ENCODE results near the gene RFC5.
"Not testable (repeated sequence)": the region's sequence is repeated elsewhere in the genome, so short reads cannot be mapped to it uniquely, and the experiment has no call there.

The RFC5 gene

DNA sequence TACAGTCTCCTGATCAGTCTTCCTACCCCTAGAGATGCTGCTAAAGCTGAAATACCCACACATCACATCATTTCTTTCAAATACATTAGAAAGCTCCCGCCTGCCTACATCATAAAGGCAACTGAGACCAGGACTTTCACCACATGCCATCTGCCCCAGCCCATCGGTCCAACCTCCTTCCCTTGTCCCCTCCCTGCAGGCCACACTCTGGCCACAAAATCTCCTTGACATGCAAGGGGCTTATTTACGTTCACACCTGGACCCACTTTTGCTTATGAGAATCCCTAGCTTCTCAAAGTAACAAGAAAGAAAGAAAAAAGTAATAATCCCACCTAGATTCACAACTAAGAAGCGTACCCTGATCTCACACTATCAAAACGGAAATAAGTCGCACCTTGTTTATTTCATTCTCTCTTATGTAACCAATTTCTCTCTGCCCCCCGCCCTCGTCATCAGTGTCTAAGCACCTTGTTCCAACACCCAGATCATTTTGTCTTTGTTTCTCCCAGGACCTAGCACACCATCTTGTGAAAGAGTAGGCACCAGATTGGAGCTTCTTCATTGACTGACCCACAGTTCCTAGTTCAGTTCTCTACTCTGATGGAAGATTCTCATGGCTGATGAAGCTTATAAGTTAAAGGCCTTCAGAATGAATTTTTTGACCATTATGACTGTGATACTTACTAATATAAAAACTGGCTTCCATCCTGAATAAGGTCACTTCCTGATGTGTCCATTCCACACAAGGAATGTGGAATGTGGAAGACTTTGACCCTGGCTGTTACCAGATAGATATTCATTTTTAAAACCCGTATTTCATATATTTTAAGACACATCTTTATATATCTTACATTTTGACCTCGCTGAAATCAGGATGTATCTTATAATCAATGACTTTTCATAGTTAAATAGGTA, 36.8 kb downstream of the RFC5 start:
- DNase-seq: no peak

DNA sequence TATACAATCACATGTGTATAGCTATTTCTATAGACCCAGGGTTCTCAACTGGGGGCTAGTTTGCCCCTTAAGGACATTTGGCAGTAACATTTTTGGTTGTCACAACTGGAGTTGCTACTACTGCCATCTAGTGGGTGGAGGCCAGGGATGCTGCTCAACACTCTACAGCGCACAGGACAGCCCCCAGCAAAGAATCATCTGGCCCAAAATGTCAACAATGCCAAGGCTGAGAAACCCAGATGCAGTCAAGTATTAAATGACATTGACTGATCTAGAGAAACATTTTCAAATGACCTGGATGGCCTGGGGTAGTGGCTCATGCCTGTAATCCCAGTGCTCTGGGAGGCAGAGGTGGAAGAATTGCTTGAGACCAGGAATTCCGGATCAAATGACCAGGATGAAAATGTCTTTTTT, 38.6 kb downstream of the RFC5 start:
- DNase-seq: peak in 1 of 2 experiments; percentile 73

DNA sequence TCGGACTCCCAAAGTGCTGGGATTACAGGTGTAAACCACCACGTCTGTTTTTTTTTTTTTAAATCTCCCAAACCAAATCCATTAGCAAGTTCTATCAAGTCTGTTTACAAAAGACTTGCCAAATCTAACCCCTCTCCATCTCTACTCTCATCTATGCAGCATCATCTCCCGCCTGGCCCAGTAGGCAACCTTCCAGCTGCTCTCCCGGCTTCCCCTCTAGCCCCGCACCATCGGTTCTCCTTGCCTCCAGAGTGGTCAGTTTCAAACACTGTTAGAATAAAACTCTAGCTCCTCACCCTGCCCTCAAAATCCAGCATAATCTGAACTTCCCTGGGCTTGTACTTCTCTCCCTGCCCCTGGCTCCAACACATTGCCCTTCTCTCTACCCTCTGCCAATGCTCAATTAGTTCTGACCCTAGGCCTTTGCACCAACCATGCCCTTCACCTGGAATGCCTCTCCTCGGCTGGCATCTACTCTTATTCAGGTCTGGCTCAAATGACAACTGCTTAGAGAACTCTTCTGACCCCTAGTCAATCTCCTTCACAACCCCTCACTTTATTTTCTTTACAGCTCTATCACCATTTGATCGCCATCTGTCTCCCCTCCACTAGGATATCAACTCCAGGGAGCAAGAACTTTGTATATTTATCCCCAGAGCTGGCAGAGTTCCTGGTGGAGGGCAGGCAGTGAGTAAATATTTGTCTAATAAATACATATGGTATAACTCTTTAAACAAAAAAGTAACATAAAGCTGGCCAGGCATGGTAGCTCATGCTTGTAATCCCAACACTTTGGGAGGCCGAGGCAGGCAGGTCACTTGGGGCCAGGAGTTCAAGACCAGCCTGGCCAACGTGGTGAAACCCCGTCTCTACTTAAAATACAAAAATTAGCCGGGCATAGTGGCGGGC, 39.6 kb downstream of the RFC5 start:
- DNase-seq: no peak

DNA sequence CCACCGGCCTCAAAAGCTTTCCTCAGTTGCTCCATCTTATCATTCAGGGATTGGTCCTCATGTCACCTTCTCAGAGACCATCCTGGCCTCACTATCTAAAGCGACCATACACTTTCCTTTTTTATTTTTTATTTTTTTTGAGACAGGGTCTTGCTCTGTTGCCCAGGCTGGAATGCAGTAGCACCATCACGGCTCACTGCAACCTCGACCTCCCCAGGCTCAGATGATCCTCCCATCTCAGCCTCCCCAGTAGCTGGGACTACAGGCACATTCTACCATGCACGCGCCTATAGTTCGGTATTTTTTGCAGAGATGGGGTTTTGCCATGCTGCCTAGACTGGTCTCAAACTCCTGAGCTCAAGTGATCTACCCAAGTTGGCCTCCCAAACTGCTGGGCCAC, 41.7 kb downstream of the RFC5 start:
- no peak for DNase-seq

DNA sequence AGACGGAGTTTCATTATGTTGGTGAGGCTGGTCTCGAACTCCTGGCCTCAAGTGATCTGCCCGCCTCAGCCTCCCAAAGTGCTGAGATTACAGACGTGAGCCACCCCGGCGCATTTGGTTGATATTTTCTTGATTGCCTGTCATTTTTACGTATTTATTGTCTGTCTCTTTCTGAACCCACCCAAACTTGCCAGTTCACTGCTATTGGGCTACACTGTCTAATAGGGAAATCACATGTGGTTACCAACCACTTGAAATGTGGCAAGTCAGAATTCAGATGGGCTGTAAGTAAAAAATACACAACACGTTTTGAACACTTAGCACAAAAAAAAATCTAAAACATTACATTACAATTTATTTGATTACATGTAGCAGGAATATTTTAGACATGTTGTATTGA, 42.4 kb downstream of the RFC5 start:
- no peak for DNase-seq

DNA sequence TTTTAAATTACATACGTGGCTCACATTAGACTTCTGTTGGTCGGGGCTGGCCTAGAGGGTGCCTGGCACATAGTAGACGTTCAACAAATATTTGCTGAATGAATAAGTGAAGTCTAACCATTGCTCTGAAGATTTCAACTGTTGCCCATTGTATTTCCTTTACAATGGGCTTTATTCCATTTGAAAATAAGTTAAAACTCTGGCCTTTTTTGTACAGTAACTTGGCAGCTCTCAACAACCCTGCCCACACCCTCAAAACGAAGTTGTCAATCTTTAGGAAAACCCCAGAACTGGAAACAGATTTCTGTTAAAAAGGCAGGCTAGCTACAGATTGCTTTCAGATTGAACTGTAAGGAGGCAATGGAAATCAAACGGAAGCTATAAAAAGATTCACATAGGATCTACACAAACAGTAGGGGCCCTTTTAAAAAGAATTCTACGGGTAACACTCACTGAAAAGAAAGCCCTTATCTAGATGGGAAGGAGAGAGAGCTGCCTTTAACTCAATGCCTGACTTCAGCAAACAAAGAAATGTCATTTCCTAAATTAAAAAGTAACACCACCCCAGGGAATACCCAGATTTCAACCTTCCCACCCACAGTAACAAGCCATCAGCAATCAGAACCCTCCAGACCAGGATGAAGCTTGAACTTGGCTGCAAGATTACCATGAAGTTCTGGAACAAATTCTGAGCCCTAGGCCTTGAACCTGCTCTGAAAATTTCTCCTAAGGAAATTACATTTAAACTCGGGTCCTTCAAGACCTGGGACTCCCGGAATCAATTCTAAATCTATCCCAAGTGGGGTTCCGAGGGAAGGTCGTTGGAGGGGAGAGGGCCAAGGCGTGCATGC, 43.1 kb downstream of the RFC5 start:
- DNase-seq: peak in 1 of 2 experiments; percentile 21

DNA sequence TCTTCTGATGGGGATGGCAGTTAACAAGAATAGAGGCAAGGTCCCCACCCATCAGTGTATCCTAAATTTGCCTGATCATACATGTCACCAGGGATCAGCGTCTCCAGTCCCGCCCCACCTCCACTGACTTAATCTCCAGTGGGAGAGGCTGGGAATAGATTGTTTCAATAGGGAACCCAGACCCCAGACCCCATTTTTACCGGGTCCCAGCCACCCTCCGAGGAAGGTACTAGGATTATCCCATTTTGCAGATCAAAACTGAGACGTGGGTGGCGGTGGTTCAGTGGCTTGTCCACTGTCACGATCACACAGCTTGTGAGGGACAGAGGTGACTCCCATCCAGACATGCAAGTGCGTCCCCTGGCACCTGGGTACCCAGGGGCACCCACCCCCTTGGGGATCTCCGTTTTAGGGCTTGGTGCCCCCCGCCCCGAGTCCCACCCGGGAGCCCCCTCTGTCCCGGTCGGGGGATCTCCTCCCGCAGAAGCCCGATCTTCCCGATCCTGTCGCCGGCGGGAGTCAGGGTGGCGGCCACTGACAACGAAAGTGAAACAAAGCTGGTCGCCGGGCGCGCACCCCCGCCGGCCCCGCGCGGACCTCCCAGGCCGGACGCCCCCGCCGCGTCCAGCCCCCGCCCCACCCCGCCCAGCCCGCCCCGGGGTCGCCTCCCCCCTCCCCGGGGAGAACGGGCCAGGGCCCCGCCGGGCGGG, 44.0 kb downstream of the RFC5 start:
- DNase-seq: peak in 1 of 2 experiments; percentile 25

DNA sequence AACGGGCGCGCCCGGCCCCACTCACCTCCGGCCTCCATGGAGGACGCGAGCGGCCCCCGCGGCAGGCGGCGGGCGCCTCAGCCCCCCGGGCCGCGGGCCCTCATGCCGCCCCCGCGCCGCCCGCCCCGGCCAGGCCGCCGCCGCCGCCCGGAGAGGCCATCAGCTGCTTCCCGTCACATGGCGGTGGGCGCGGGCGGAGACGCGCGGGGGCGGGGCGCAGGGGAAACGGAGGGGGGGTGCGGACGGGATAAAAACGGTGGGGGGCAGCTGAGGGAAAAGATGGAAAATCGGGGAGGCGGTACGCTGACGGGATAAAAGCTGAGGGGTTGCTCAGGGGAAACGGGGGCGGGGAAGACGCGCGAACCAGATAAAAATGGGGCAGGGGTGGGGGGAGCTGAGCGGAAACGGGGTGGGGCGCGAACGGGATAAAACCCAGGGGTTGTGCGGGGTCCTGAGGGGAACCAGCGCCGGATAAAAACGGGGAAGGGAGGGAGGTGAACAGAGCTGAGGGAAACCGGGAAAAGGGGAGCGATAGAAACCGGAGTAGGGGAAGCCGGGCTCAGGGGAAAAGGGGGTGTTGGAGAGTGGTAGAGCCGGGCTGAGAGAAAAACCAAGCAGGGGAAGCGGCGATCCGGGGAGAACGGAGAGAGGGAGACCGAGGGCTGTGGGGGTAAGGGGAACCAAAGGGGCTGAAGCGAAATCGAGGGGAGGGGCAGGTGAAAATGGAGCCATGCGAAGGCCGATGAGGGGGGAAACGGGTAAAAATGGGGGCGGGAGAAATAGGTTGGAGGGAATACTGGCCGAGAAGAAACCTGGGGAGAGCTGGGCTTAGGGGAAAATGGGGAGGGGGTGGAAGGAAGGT, 44.7 kb downstream of the RFC5 start, which contains the start of gene WSB2:
TSS of gene WSB2 (minus strand) at position 169 of the 862 bp plus-strand sequence. CDS start at position 38, 131 bp downstream.
- DNase-seq: peak in 1 of 2 experiments; percentile 67

DNA sequence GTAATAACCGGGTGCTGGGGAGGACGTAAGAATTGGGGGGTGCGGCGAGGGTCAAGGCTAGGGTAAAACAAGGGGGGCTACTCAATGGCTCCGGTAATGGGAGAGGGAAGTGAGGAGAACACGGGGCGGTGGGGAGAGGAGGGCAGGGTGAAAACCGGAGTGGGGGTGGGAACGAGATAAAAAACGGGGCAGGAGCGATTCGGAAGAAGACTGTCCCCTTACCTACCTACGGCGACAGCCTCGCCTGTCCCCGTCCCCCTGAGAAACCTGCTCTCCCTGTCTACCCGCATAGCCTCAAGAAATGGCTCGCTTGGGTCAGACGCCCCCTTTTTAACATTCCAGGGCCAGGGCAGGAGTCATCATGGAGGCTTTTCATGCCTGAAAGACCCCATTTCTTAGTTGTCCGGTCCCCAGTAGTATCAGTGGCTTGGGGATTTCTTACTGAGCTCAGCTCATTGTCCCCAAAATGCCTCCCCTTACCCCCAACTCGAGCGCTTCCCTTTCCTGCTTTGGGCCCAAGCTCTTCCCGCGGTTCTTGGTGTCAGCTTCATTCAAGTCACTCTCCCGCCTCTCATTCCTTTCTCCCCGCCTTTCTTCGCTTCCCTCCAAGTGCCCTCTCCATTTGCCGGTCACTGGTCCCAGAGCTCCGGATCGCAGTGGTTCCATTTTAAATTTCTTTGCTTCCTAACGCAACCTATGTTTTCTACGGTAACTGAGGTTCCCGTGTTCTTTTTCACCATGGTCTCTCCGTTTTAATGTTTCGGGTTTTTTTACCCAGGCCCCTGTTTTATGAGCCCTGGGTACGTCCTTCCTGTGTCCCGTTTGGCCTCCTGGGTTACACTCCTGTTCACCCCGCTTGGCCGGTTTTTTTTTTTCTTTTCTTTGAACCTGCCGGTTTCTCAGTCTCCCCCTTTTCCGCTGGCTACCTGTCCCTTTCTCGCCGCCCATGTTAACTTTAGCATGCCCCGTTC, 45.7 kb downstream of the RFC5 start:
- DNase-seq: peak in 1 of 2 experiments; percentile 52

DNA sequence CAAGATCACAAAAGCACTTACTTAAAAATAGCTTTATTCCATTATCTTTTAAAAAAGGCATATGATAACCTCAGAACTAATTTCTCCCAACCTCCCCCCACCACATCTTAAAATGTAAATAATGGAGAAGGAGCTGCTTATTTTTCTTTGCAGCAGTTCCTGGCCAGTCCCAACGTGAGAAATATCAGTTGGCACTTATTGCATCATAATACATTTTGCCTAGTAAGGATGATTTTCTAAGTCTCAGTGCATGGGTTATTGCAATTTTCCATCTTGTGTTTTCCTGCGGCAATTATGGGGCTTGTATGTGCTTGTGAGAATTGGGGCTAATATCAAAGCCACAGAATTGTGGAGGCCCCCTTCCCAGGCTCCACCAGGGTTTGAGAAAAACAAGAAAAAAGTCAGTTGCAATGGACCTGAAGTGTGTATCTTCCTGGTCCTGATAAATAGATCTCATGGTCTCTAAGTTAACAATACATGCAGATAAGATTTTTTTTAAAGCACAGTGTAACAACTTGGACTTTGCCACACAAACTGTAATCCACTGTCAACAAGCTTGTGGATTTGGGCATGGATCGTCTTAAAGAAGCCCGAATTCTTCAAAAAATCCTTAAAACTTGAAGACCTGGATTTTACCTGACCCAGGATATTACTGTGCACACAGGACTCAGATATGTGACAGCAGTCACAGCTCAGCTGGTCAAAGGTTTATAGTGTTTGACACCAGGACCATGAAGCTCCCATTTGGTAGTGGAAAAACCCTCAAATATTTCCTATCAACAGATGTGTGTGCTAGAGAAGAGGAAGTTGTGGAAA, 47.3 kb downstream of the RFC5 start:
- DNase-seq: no peak

DNA sequence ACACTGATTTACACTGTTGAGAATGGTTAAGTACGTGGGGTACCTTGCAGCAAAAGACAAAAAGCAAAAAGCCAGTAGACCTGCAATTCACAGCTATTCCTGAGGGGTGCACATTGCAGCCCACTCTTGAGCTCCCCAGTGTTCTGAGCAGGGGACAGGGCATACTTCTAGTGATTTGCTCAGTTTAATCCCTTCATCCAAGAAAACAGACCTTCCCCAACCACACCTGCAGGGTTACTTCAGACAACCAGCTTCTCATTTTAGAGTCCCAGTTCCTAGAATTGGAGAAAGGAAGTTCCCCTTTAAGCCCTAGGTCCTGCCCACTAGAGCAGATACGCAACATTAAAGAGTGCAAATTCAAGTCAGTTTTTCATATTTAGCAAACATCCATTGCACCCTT, 48.1 kb downstream of the RFC5 start:
- no peak for DNase-seq

DNA sequence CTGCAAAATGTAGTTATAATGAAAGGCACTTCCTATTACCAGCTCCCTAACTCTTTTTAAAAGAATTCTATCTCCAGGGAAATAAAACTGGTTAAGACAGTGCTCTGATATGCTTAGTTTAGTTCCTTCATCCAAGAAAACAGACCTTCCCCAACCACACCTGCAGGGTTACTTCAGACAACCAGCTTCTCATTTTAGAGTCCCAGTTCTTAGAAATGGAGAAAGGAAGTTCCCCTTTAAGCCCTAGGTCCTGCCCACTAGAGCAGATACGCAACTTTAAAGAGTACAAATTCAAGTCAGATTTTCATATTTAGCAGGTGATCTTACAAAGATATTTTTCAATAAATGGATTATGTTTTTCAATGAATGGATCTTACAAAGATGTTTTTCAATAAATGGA, 48.9 kb downstream of the RFC5 start:
- no peak for DNase-seq

DNA sequence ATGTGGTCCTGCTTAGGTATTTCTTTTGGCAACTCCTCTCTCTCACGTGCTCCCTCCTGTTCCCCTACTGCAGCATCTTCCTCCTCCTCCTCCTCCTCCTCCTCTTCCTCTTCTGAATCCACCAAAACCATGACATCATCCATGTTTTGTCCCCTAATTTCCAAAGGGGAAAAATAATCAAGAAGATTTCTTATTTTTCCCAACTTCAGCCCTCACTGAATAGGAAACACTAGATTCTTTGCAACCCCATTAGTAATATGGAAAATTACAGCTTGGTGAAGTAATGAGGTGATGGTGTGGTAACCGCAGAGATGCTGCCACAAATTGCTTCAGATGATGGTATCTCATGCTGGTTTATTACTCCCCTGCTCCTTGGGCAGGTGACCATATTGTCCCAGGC, 51.9 kb downstream of the RFC5 start:
- DNase-seq: no peak

DNA sequence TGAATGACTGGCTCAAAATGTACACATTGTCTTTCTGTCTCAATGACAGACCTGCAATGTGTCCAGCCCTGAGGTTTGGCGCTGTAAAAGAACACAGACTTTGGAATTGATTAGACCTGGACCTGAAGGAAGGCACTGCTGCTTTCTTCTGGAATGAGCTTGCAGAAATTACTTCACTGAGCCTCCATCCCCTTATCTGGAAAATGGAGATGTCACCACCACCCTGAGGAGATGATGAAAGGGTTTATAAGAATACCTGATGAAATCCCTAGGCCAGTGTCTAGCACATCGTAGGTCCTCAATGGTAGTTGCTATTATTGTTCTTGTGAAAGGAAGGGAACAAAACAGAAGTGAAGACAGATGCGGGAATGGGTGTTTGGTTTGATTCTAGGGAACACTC, 54.1 kb downstream of the RFC5 start:
- DNase-seq: no peak

DNA sequence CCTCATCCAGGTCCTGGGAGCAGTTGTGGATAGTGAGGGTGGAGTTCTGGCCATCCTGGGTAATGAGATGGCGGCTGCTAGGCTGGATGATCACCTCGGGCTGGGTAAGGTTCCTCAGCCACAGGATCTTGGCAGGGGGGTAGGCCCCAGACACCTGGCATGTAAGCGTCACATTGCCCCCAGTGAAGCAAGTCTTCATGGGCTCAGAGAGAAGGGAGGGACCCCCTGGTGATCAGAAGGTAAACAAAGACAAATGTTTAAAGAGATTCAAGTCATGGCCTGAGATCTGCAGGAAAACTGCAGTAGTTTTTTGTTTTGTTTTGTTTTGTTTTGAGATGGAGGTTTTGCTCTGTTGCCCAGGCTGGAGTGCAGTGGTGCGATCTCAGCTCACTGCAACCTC, 57.3 kb downstream of the RFC5 start:
- no peak for DNase-seq

DNA sequence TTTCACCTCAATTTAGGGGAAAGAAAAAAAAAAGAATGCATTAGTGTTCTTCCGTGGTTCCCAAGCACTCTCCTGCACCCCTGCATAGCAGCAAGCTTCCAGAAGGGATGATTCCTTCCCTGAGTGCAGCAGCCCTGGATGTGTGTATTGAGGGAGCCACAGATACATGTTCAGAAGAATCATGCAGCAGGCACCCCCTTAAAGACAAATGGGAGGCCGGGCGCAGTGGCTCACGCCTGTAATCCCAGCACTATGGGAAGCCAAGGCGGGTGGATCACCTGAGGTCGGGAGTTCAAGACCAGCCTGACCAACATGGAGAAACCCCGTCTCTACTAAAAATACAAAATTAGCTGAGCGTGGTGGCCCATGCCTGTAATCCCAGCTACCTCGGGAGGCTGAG, 65.0 kb downstream of the RFC5 start:
- not testable (repeated sequence) for DNase-seq
